Esophagus muscularis mucosa (tissue), 2 donors: ENCODE results near the gene C9orf85.

Experiments used
- POLR2A ChIP-seq: fragments of 450-650 bp; IDR thresholded peaks from one replicate; pipeline ENCODE4 v1.6.1; 2017; ENCODE audit warnings: antibody characterized with exemption, moderate library complexity, mild to moderate bottlenecking, low read depth
- POLR2AphosphoS5 ChIP-seq, 2 donors: sonication (generic); formaldehyde crosslinking; IDR thresholded peaks; one replicate each; pipeline ENCODE4 v1.6.1; 2017; ENCODE audit warnings: antibody characterized with exemption in 2 of 2

DNA sequence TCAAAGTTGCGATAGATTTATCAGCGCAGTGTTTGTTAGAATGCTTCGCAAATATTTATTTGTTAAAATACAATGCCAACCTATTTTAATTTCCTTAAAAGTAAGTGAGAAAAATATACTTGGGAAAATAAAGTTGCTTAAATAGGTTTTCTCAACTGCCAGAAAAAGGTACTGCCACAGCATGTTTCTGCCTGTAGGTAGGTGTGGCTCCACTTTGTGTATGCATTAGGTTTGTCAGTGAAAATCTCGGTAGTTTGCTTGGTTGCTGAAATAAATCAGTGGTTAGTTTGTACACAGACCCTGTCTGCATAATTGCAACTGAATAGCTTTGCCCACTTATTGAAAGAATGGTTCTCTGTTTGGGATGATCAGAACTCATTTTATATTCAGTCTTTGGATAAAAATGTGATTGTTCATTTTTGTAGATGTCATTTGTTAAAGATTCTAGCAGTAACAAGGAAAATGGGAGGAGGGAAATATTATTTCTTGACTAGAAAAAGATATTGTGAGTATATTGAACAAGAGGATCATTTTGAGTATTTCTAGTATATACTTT is 25.7 kb downstream of the C9orf85 start:
- TF ChIP-seq POLR2AphosphoS5 (IDR thresholded peaks at IDR 0.05) (no peak), POLR2A (no peak)
